ENCODE measurements around the gene CR1L.
A peak's percentile ranks its signal among the peaks of the same experiment; 100 is the strongest.
"Not testable (repeated sequence)": the region's sequence is repeated elsewhere in the genome, so short reads cannot be mapped to it uniquely, and the experiment has no call there.

CR1L gene

GRCh38 chr1:207659545-207660153 lies 14.7 kb downstream of the CR1L start:
- DNase-seq (ENCODE audit: low read depth) = no peak
- H3K4me3 ChIP-seq (ENCODE audit: low read depth, low read length) = no peak overlapping the region
- no peak for TF ChIP-seq CTCF (IDR thresholded peaks at IDR 0.05; ENCODE audit: low read depth, low read length, missing control alignments)

GRCh38 chr1:207661420-207661819 lies 16.5 kb downstream of the CR1L start:
- not testable (repeated sequence) for DNase-seq (ENCODE audit: low read depth); H3K4me3 ChIP-seq (ENCODE audit: low read depth, low read length)

- no peak overlapping the region for H3K4me3 ChIP-seq (ENCODE audit: low read depth, low read length)
- DNase-seq (ENCODE audit: low read depth) = no peak
- no peak for TF ChIP-seq CTCF (IDR thresholded peaks at IDR 0.05; ENCODE audit: low read depth, low read length, missing control alignments)
Measured at GRCh38 chr1:207666342-207666741, 21.4 kb downstream of the CR1L start.

GRCh38 chr1:207669528-207670009 lies 24.6 kb downstream of the CR1L start:
- DNase-seq (ENCODE audit: low read depth) = no peak
- no peak for TF ChIP-seq CTCF (IDR thresholded peaks at IDR 0.05; ENCODE audit: low read depth, low read length, missing control alignments)

GRCh38 chr1:207670192-207670591 lies 25.3 kb downstream of the CR1L start:
- DNase-seq (ENCODE audit: low read depth) = peak; percentile 25
- no peak for TF ChIP-seq CTCF (IDR thresholded peaks at IDR 0.05; ENCODE audit: low read depth, low read length, missing control alignments)
- no peak overlapping the region for H3K4me3 ChIP-seq (ENCODE audit: low read depth, low read length)

More at GRCh38 chr1:207669528-207670009, 24.6 kb downstream of the CR1L start:
- no peak overlapping the region for H3K4me3 ChIP-seq (ENCODE audit: low read depth, low read length)

GRCh38 chr1:207670997-207671396 lies 26.1 kb downstream of the CR1L start:
- no peak for DNase-seq (ENCODE audit: low read depth)
- no peak overlapping the region for H3K4me3 ChIP-seq (ENCODE audit: low read depth, low read length)
- no peak for TF ChIP-seq CTCF (IDR thresholded peaks at IDR 0.05; ENCODE audit: low read depth, low read length, missing control alignments)

GRCh38 chr1:207672522-207673130 lies 27.7 kb downstream of the CR1L start:
- peak; percentile 65 for TF ChIP-seq CTCF (IDR thresholded peaks at IDR 0.05; ENCODE audit: low read depth, low read length, missing control alignments)
- no peak overlapping the region for H3K4me3 ChIP-seq (ENCODE audit: low read depth, low read length)
- DNase-seq (ENCODE audit: low read depth) = no peak
